Fibroblast of skin of scalp (primary cell): ENCODE data around the gene PNPLA7. TPM values are rescaled to one million over a fixed set of nuclear protein-coding genes. Genes with fewer than 3 reads are reported as not detected.
"Not testable (repeated sequence)": the region's sequence is repeated elsewhere in the genome, so short reads cannot be mapped to it uniquely, and the experiment has no call there.

Experiments
- DNase-seq: peaks from one replicate; pipeline ENCODE4 v3.0.0-alpha.2; 2013
- polyA plus RNA-seq, 2 experiments: library from polyadenylated mRNA; unstranded; fragments of 120-200 nt; gene quantifications; one replicate each; pipeline ENCODE4 v1.2.1, GENCODE V29; 2013; ENCODE audit not compliant: insufficient read length in 2 of 2

Gene PNPLA7
- polyA plus RNA-seq (2013, experiment 1 of 2; ENCODE audit: insufficient read length): 0.99 TPM
- polyA plus RNA-seq (2013, experiment 2 of 2; ENCODE audit: insufficient read length): 1.1 TPM

- DNase-seq: peak; percentile 57
Measured at GRCh38 chr9:137550231-137550621, at the start of gene PNPLA7. Gene PNPLA7, minus strand, starts transcription at chr9:137550402. Its CDS starts 205 bp downstream, at chr9:137550197.

- no peak for DNase-seq
Measured at GRCh38 chr9:137598943-137599342, 48.7 kb upstream of the PNPLA7 start.

- not testable (repeated sequence) for DNase-seq
Measured at GRCh38 chr9:137596577-137596976, 46.4 kb upstream of the PNPLA7 start.

GRCh38 chr9:137593176-137593575 is 43.0 kb upstream of the PNPLA7 start:
- no peak for DNase-seq

GRCh38 chr9:137592767-137593166 is 42.6 kb upstream of the PNPLA7 start:
- no peak for DNase-seq

- DNase-seq: peak; percentile 91
Measured at GRCh38 chr9:137590469-137591383, 40.5 kb upstream of the PNPLA7 start, which contains the start of gene ZMYND19. Gene ZMYND19, minus strand, starts transcription at chr9:137590512. Its CDS starts 249 bp downstream, at chr9:137590263.

- no peak for DNase-seq
Measured at GRCh38 chr9:137590123-137590468, 39.9 kb upstream of the PNPLA7 start.

- DNase-seq: no peak
Measured at GRCh38 chr9:137589441-137590122, 39.4 kb upstream of the PNPLA7 start.

GRCh38 chr9:137588891-137589290 is 38.7 kb upstream of the PNPLA7 start:
- DNase-seq: no peak

- no peak for DNase-seq
Measured at GRCh38 chr9:137588311-137588710, 38.1 kb upstream of the PNPLA7 start.

GRCh38 chr9:137586854-137587253 is 36.7 kb upstream of the PNPLA7 start:
- no peak for DNase-seq

- no peak for DNase-seq
Measured at GRCh38 chr9:137583957-137584356, 33.8 kb upstream of the PNPLA7 start.

- DNase-seq: no peak
Measured at GRCh38 chr9:137583347-137583746, 33.1 kb upstream of the PNPLA7 start.

- DNase-seq: no peak
Measured at GRCh38 chr9:137582286-137582860, 32.2 kb upstream of the PNPLA7 start.

GRCh38 chr9:137581361-137582285 is 31.4 kb upstream of the PNPLA7 start:
- no peak for DNase-seq

- DNase-seq: no peak
Measured at GRCh38 chr9:137580954-137581322, 30.7 kb upstream of the PNPLA7 start.

GRCh38 chr9:137580209-137580953 is 30.2 kb upstream of the PNPLA7 start:
- DNase-seq: no peak

GRCh38 chr9:137579259-137579604 is 29.0 kb upstream of the PNPLA7 start:
- no peak for DNase-seq

- peak; percentile 91 for DNase-seq
Measured at GRCh38 chr9:137578518-137579258, 28.5 kb upstream of the PNPLA7 start, which contains the start of gene DPH7. Gene DPH7, minus strand, starts transcription at chr9:137578925. Its CDS starts 148 bp downstream, at chr9:137578777.

- DNase-seq: no peak
Measured at GRCh38 chr9:137575716-137576411, 25.7 kb upstream of the PNPLA7 start.
